ENCODE measurements around the gene DNAJB6. TPM values are rescaled to one million over a fixed set of nuclear protein-coding genes. Genes with fewer than 3 reads are reported as not detected.

Gene DNAJB6
- 125 and 128 TPM in 2 replicates for total RNA-seq

DNA sequence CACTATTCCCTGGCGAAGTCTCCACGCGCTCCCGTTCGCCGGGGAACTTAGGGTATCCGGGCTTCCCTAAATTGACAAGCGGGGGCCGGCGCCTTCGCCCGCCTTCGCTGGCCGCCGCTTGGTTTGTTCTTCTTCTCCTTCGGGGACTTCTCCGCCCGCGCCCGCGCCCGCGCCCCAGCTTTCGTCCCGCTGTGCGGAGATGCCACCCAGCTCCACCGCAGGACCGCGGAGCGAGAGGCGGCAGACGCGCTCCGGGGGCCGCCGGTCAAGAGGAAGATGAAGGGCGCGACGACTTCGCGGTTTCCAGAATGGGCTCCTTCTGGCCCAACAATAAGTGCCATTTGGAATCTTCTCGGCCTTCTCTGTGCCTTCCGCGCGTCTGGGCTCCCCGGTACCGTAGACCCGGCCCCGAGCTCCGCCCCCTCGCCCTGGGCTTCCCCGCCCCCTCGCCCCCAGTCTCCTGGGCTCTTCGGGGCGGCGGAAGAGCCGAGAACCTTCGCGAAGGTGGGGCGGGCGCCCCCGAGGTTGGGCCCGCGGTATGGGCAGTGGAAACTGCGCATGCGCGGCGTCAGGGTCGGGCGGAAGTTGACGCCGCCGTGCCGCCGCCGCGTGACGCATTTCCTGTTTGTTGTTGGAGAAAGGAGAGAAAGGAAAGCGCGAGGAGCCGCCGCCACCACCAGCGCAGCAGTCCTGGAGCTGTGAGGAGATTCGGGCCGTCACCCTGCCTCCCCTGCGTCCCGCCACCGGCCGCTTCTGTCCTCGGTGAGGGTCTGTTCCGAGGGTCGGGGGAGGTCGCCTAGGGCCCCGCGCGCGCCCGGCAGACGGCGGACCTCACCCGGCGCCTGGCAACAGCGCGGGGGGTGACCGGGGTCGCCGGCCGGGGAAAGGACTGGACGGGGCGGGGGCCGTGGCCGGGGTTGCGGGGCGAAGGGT, at the start of gene DNAJB6:
DNAJB6 (plus strand) TSS at position 622 of the 933 bp plus-strand sequence. CDS start 21,569 bp downstream, outside the sequence.
- Mint-ChIP-seq H3K36me3 (ENCODE audit: low read depth) (peaks cover 24% of the 10 kb centered on the region), H3K4me1 (peaks cover 25% of the 10 kb centered on the region), H3K27ac (peak within 1 kb of the TSS; percentile 99), H3K27me3 (peaks cover 18% of the 10 kb centered on the region), H3K9me3 (no peaks in the 10 kb centered on the region), H3K4me3 (peak within 1 kb of the TSS; percentile 97)
- intact Hi-C loops (cut with micrococcal nuclease), result loop anchor here (1.0 to 2.0 kb wide), 3 partner anchors 34 to 444 kb away; partner anchors contain the start of gene LMBR1
- peak; percentile 99 for DNase-seq

DNA sequence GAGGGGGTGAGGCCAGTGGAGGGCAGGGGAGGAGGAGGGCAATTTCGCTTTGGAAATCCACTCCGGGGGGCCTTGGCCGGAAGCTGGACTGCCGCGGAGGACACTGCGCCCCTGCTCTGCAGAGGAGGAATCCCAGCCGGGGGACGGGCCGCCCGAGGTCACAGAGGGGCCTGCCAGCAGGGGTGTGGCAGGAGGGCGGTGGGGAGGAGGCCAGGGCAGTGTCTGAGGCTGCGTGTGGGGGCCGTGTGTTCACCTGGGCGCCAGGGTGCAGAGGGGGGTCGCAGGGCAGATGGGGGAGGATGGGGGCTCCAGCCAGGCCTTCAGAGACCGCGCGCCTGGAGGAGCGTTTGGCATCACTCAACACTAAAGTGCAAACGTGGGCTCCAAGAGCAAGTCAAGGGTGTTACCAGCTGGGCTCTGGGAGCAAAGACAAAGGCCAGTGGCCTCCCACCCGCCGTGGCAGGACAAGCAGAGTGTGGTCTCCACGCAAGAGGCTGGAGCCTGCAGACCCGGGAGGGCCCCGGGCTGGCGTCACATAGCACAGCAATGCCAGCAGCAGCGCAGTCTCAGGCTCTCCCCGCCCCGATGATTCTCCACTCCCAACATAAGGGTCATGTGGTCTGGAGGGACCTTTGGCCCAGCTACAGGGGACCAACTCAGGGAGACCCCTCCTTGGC, 45.3 kb upstream of the DNAJB6 start:
- Mint-ChIP-seq H3K27ac (no peak overlapping the region), H3K4me1 (no peaks in the 10 kb centered on the region), H3K36me3 (ENCODE audit: low read depth) (no peaks in the 10 kb centered on the region), H3K27me3 (no peaks in the 10 kb centered on the region), H3K4me3 (no peak overlapping the region), H3K9me3 (no peaks in the 10 kb centered on the region)
- no peak for DNase-seq
- intact Hi-C loops (cut with micrococcal nuclease), result no loop called here

GRCh38 chr7:157292258-157292657, 44.5 kb upstream of the DNAJB6 start:
- Mint-ChIP-seq H3K27me3 (no peaks in the 10 kb centered on the region), H3K9me3 (no peaks in the 10 kb centered on the region), H3K4me3 (no peak overlapping the region), H3K4me1 (no peaks in the 10 kb centered on the region), H3K27ac (no peak overlapping the region), H3K36me3 (ENCODE audit: low read depth) (no peaks in the 10 kb centered on the region)
- intact Hi-C loops (cut with micrococcal nuclease), result no loop called here
- DNase-seq, result no peak

DNA sequence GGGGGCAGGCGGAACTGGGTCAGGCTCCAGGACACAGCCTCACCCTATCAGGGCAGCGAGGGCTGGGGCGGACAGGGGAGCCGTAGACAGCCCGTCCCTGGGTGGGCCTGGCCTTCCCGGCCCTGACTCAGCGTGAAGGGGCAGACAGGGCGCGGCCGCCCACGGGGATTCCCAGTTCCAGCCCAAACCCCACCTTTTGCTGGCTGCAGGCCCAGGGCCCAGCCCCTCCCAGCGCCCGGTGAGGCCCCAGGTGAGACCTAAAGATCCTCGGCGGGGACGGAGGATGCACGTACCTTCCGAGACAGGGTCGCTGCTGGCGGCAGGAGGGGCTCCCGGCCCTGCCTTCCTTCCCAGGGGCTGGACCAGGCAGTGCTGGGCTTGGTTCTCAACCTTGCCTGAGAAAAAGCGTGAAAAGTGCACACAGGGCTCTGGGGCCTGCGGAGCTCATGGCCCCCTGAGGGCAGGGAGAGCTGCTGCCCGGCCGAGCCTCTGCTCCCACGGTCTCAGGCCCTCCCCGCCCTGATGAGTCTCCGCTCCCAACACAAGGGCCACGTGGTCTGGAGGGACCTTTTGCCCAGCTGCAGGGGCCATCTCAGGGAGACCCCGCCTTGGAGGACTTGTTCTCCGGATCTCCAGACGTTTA, 43.9 kb upstream of the DNAJB6 start:
- intact Hi-C loops (cut with micrococcal nuclease), result no loop called here
- Mint-ChIP-seq H3K4me3 (no peak overlapping the region), H3K9me3 (no peaks in the 10 kb centered on the region), H3K27me3 (no peaks in the 10 kb centered on the region), H3K4me1 (peaks cover 1% of the 10 kb centered on the region), H3K36me3 (ENCODE audit: low read depth) (no peaks in the 10 kb centered on the region), H3K27ac (no peak overlapping the region)
- DNase-seq, result no peak

GRCh38 chr7:157293413-157293788, 43.4 kb upstream of the DNAJB6 start:
- no peaks in the 10 kb centered on the region for H3K36me3 Mint-ChIP-seq (ENCODE audit: low read depth)
- no peak overlapping the region for H3K27ac Mint-ChIP-seq
- intact Hi-C loops (cut with micrococcal nuclease), result no loop called here
- H3K27me3 Mint-ChIP-seq, result no peaks in the 10 kb centered on the region
- H3K4me3 Mint-ChIP-seq, result no peak overlapping the region
- H3K4me1 Mint-ChIP-seq, result peaks cover 2% of the 10 kb centered on the region
- no peak for DNase-seq
- H3K9me3 Mint-ChIP-seq, result no peaks in the 10 kb centered on the region

- intact Hi-C loops (cut with micrococcal nuclease), result no loop called here
- H3K27ac Mint-ChIP-seq, result no peak overlapping the region
- no peaks in the 10 kb centered on the region for H3K36me3 Mint-ChIP-seq (ENCODE audit: low read depth)
- no peak overlapping the region for H3K4me3 Mint-ChIP-seq
- H3K9me3 Mint-ChIP-seq, result no peaks in the 10 kb centered on the region
- H3K4me1 Mint-ChIP-seq, result peaks cover 7% of the 10 kb centered on the region
- DNase-seq, result no peak
- no peaks in the 10 kb centered on the region for H3K27me3 Mint-ChIP-seq
Measured at GRCh38 chr7:157294773-157295172, 42.0 kb upstream of the DNAJB6 start.

- Mint-ChIP-seq H3K36me3 (ENCODE audit: low read depth) (no peaks in the 10 kb centered on the region), H3K4me1 (peaks cover 7% of the 10 kb centered on the region), H3K27me3 (no peaks in the 10 kb centered on the region), H3K9me3 (no peaks in the 10 kb centered on the region), H3K4me3 (no peak overlapping the region), H3K27ac (no peak overlapping the region)
- DNase-seq, result no peak
- intact Hi-C loops (cut with micrococcal nuclease), result no loop called here
Measured at GRCh38 chr7:157295338-157295737, 41.5 kb upstream of the DNAJB6 start.

- Mint-ChIP-seq H3K4me3 (no peak overlapping the region), H3K27me3 (no peaks in the 10 kb centered on the region), H3K27ac (no peak overlapping the region), H3K36me3 (ENCODE audit: low read depth) (no peaks in the 10 kb centered on the region), H3K9me3 (no peaks in the 10 kb centered on the region), H3K4me1 (peaks cover 19% of the 10 kb centered on the region)
- intact Hi-C loops (cut with micrococcal nuclease), result no loop called here
- no peak for DNase-seq
Measured at GRCh38 chr7:157297185-157297584, 39.6 kb upstream of the DNAJB6 start.

DNA sequence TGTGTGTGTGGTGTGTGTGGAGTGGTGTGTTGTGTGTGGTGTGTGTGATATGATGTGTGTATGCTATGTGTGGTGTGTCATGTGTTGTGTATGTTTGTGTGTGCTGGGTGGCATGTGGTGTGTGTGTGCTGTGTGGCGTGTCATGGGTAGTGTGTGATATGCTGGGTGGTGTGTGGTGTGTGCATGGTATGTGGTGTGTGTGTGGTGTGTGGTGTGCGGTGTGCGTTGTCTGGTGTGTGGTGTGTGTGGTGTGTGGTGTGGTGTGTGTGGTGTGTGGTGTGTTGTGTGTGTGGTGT, 37.5 kb upstream of the DNAJB6 start:
- H3K9me3 Mint-ChIP-seq, result no peaks in the 10 kb centered on the region
- intact Hi-C loops (cut with micrococcal nuclease), result no loop called here
- peaks cover 29% of the 10 kb centered on the region for H3K4me1 Mint-ChIP-seq
- H3K4me3 Mint-ChIP-seq, result no peak overlapping the region
- peak overlapping the region; percentile 71 for H3K27ac Mint-ChIP-seq
- H3K27me3 Mint-ChIP-seq, result no peaks in the 10 kb centered on the region
- no peaks in the 10 kb centered on the region for H3K36me3 Mint-ChIP-seq (ENCODE audit: low read depth)
- DNase-seq, result no peak

- DNase-seq, result no peak
- Mint-ChIP-seq H3K9me3 (no peaks in the 10 kb centered on the region), H3K36me3 (ENCODE audit: low read depth) (no peaks in the 10 kb centered on the region), H3K27ac (peak overlapping the region; percentile 71), H3K4me1 (peaks cover 30% of the 10 kb centered on the region), H3K27me3 (no peaks in the 10 kb centered on the region), H3K4me3 (no peak overlapping the region)
- intact Hi-C loops (cut with micrococcal nuclease), result loop anchor here (10.0 kb wide), 1 partner anchor 195 kb away; no protein-coding TSS in a partner anchor
Measured at GRCh38 chr7:157299613-157300368, 37.0 kb upstream of the DNAJB6 start.

GRCh38 chr7:157300369-157300825, 36.4 kb upstream of the DNAJB6 start:
- Mint-ChIP-seq H3K4me3 (no peak overlapping the region), H3K27ac (no peak overlapping the region), H3K4me1 (peaks cover 33% of the 10 kb centered on the region), H3K27me3 (no peaks in the 10 kb centered on the region), H3K36me3 (ENCODE audit: low read depth) (no peaks in the 10 kb centered on the region), H3K9me3 (no peaks in the 10 kb centered on the region)
- intact Hi-C loops (cut with micrococcal nuclease), result loop anchor here (10.0 kb wide), 1 partner anchor 194 kb away; no protein-coding TSS in a partner anchor
- no peak for DNase-seq

GRCh38 chr7:157301610-157302120, 35.1 kb upstream of the DNAJB6 start:
- intact Hi-C loops (cut with micrococcal nuclease), result loop anchor here (1.0 to 10.0 kb wide), 2 partner anchors 36 to 193 kb away; partner anchors contain the start of gene DNAJB6
- DNase-seq, result no peak
- Mint-ChIP-seq H3K4me1 (peaks cover 38% of the 10 kb centered on the region), H3K9me3 (no peaks in the 10 kb centered on the region), H3K36me3 (ENCODE audit: low read depth) (no peaks in the 10 kb centered on the region), H3K27me3 (no peaks in the 10 kb centered on the region), H3K27ac (peak overlapping the region; percentile 92), H3K4me3 (peak overlapping the region; percentile 71)

Measured in activated CD4-positive, alpha-beta T cell treated with anti-CD3 and anti-CD28 coated beads, Interleukin-2, amount 10 ng/mL, durations not matched to agents 24 days and 14 days (primary cell).